Vagina (tissue), 2 donors: ENCODE results near the gene NLRC3.

Source experiments
- CTCF ChIP-seq, 3 experiments: fragments of 450-650 bp in 2 of 3; fragments of 200-600 bp in 1 of 3; sonication (generic) in 1 of 3; IDR thresholded peaks; one replicate each; pipeline ENCODE4 v1.5.1; 2017 to 2019; ENCODE audit warnings: antibody characterized with exemption in 3 of 3, mild to moderate bottlenecking in 2 of 3, moderate library complexity in 2 of 3
- POLR2A ChIP-seq, 2 donors: fragments of 450-650 bp; IDR thresholded peaks; one replicate each; pipeline ENCODE4 v1.6.1; 2017; ENCODE audit warnings: antibody characterized with exemption in 2 of 2, mild to moderate bottlenecking in 2 of 2, moderate library complexity in 2 of 2

- no peak for TF ChIP-seq POLR2A (IDR thresholded peaks at IDR 0.05)
- TF ChIP-seq CTCF (IDR thresholded peaks at IDR 0.05) = no peak
Observed at GRCh38 chr16:3625911-3626732, 48.9 kb upstream of the NLRC3 start.
